ENCODE data around the gene GFAP.
A peak's percentile ranks its signal among the peaks of the same experiment; 100 is the strongest.

GFAP gene

DNA sequence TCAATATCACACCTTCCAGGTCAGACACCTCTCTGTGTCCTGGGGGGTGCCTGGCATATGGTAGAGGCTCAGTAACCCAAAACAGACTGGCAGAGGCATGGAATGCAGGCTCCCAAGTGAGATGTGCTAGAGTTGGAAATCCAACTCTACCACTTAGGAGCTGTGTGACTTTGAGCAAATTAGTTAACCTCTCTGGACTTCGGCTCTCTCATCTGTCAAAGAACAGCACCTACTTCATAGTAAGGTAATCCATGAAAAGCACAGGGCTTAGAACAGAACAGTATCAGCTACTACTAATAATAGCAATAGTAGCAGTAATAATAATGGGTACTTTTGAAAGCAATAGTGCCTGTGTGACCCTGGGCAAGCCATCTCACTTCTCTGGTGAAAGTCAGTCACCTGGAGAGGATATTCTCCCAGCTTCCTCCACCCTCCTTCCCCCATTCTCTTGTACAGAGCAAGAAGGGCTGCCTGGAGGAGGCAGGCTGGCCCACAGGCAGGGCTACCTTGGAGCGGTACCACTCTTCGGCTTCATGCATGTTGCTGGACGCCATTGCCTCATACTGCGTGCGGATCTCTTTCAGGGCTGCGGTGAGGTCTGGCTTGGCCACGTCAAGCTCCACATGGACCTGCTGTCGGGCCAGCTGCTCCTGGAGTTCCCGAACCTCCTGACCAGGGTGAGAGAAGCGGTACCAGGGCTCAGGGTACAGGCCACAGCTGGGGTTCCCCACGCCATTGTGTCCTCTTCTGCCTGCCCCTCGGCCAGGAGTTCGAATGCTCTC, 2.3 kb downstream of the GFAP start:
- no peak for DNase-seq

GRCh38 chr17:44911133-44912001, 3.9 kb downstream of the GFAP start:
- DNase-seq: peak; percentile 29

DNA sequence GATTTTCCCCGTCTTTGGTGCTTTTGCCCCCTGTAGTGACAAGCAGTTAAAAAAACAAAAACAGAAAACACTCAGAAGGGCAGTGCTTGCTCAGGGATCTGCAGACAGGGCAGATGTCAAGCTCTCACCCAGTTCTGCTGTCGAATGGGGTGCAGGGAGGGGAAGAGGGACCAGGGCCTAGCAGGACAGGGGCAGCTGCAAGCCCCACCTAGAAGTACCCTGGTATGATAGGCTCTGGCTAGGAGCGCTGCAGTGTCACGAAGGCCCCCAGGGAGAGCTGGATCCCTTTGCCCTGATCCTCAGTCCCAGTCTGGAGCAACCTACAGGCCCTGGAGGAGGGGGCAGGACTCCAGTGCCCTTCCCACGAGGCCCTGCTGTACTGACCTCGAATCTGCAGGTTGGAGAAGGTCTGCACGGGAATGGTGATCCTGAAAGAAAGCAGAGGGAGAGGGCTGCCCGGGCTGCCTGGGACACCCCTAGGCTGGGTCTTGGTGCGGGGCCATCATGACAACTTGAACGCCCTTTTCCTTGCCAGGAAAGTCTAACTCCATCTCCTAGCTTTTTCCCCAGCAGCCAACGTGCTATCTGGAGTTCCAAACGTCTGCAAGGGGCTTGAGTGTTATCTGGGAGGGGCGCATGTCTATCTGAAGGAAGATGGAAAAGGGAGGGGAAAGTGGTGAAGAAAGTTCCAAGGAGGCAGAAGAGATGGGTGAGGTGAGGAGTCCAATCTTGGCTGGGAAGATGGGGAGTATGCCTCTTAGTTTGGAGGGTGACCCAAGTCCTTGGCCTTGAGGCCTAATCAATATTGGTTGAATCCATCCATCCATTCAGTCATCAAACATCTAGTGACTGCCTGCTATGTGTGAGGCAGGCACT, 4.8 kb downstream of the GFAP start:
- DNase-seq: no peak

DNA sequence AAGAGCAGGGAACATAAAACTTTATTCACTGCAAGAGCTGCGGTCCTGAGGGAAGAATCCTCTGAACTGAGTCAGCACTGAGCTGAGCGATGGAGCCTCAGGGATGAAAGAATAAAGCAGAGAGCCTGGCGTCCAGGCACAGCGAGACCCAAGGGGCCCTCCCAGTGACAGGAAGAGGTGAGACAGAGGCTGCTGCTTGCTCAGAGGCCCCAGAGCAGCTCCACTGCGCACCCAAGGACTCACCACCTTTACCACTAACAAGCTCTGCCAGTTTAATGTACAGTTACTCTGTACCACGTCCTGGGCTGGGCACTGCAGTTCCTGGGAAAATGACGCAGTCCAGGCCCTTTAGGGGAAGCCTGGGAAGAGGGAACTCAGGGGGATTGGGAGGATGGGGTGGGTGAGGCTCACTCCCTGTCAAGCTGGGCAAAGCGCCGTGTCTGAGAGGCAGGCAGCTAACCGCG, 5.6 kb downstream of the GFAP start:
- no peak for DNase-seq

DNA sequence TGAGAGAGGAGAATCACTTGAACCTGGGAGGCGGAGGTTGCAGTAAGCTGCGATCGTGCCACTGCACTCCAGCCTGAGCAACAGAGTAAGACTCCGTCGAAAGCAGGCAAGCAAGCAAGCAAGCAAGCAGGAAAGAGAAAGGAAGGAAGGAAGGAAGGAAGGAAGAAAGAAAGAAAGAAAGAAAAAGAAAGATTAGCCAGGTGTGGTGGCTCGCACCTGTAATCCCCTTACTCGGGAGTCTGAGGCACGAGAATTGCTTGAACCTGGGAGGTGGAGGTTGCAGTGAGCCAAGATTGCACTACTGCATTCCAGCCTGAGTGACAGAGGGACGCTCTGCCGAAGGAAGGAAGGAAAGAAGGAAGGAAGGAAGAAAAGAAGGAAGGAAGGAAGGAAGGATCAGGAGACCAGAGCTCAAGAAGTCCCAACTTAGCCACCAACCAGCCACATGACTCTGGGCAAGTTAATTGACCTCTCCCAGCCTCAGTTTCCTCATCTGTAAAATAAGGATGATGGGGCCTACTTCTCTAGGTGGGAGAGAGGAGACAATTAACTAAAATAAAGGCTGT, 6.5 kb downstream of the GFAP start:
- no peak for DNase-seq

GRCh38 chr17:44907729-44908470, 7.4 kb downstream of the GFAP start:
- no peak for DNase-seq

- no peak for DNase-seq
Observed at GRCh38 chr17:44906763-44907728, 8.3 kb downstream of the GFAP start.

- no peak for DNase-seq
Observed at GRCh38 chr17:44906010-44906646, 9.2 kb downstream of the GFAP start.

DNA sequence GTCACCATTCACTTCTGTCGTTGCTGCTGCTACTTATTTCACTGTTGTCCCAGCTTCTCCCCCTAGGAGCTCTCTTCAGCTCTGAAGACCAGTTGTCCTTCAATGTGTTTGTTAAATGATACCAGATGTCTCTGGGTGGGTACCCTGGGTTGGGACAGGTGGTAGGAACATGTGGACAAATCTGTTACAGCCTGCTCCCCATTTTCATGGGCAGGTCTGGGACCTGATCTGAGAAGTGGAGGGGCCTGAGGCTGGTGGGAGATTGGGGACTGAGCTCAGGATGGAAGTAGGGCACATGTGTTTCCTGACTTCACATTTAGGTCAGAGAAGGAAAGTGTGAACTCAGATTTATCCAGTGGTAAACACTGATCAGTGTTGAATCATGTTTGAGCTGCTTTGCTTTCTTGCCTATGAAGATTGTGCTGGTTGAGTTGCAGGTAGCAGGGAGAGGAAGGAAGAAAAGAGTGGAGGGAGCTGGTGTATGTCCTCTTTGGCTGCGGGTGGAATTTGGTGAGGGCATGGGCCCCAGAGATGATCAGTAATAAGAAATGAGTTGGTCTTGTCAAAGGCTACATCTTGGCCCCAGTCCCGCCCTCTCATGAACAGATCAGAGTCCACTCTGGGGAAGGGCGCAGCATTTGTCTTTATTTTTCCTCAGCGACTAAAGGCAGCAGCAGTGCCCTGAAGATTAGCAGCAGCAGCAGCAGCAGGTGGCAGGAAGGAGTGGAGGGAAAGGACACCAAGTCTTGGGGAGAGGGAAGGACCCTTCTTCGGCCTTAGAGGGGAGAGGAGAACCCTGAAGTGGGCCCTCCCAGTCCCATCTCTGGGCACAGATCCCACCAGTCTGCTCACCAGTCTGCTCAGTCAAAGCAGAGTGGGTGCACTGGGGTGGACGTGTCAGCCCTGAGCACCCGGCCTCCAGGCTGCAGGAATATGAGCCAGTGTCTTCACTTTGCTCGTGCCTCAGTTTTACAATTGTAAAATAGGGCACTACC, 10.0 kb downstream of the GFAP start:
- DNase-seq: no peak

GRCh38 chr17:44904001-44904984, 11.0 kb downstream of the GFAP start:
- no peak for DNase-seq

- DNase-seq: no peak
Observed at GRCh38 chr17:44903012-44903685, 12.2 kb downstream of the GFAP start.

DNA sequence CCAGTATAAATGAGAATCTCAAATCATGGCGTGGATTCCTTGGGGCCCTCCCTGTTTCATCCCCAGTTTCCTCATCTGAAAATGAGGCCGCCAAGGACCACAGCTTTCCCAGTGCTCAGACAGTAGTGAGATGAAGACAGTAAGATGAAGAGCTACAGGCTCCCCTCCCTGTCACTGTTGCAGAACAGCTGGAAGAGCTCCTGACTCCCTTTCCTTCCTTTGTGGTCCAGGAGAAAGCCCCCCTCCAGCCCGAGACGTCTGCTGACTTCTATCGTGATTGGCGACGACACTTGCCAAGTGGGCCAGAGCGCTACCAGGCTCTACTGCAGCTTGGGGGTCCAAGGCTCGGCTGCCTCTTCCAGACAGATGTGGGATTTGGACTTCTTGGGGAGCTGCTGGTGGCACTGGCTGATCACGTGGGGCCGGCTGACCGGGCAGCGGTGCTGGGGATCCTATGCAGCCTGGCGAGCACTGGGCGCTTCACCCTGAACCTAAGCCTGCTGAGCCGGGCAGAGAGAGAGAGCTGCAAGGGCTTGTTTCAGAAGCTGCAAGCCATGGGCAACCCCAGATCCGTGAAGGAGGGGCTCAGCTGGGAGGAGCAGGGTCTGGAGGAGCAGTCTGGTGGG, 13.1 kb downstream of the GFAP start:
- DNase-seq: no peak

- DNase-seq: no peak
Observed at GRCh38 chr17:44901411-44901921, 13.8 kb downstream of the GFAP start.

DNA sequence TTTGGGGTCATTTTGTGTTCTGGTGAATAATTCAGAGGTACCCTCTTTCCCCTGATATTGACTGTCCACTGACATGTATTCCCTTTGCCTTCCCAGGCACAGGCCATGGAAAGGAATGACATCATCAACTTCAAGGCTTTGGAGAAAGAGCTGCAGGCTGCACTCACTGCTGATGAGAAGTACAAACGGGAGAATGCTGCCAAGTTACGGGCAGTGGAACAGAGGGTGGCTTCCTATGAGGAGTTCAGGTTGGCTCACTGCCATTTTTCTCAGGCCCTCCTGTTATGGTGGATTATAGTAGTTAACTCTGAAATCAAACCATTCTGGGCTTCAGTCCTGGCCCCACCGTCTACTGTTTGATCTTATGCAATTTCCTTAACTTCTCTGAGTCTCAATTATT, 14.4 kb downstream of the GFAP start:
- DNase-seq: no peak

- DNase-seq: peak; percentile 93
Observed at GRCh38 chr17:44899074-44899782, 16.1 kb downstream of the GFAP start, which contains the start of gene EFTUD2. Gene EFTUD2 (minus strand): TSS chr17:44899445. CDS start chr17:44894521, 4,924 bp downstream.

DNA sequence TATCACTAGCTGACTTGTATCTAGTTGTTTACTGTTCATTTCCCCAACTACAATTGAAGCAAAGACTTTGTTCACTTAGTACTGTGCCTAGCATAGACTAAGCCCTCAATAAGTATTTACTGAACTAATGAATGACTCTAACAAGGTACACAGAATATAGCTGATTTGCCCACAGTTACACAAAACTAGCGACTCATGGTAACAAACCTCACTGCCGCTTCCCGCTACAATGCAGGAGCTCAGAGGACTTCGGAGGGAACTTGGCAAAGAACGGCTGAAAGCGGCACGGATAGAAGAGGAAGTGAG, 16.6 kb downstream of the GFAP start:
- no peak for DNase-seq

All from activated T-cell treated with anti-CD3 and anti-CD28 coated beads for 4 hours (primary cell).